Activated CD8-positive, alpha-beta memory T cell treated with anti-CD3 and anti-CD28 coated beads for 36 hours (primary cell): ENCODE data around the gene FMR1. TPM values are rescaled to one million over a fixed set of nuclear protein-coding genes. Genes with fewer than 3 reads are reported as not detected.

Experiments used
- CTCF ChIA-PET: fragments of 350-600 bp; sonication (Branson Sonifier 250); formaldehyde crosslinking; loops from one replicate; lab custom pipeline; 2021; ENCODE audit warnings: antibody characterized with exemption; lab: Charles Lee
- POLR2A ChIA-PET: fragments of 350-600 bp; sonication (Branson Sonifier 250); formaldehyde crosslinking; loops from one replicate; lab custom pipeline; 2021; ENCODE audit warnings: antibody characterized with exemption; lab: Charles Lee
- total RNA-seq, 2 experiments: library from RNA; stranded (reverse); gene quantifications; one replicate each; pipeline ENCODE4 v1.2.3, GENCODE V29; 2021

FMR1 gene
- 10 to 100 TPM; 36.1 to 42.3 TPM for total RNA-seq

- ChIA-PET CTCF (no interaction called here), POLR2A (no interaction called here)
Observed at GRCh38 chrX:147911192-147912022, at the start of gene FMR1. Gene FMR1 (plus strand): TSS chrX:147911919. CDS start chrX:147912180, 261 bp downstream.

DNA sequence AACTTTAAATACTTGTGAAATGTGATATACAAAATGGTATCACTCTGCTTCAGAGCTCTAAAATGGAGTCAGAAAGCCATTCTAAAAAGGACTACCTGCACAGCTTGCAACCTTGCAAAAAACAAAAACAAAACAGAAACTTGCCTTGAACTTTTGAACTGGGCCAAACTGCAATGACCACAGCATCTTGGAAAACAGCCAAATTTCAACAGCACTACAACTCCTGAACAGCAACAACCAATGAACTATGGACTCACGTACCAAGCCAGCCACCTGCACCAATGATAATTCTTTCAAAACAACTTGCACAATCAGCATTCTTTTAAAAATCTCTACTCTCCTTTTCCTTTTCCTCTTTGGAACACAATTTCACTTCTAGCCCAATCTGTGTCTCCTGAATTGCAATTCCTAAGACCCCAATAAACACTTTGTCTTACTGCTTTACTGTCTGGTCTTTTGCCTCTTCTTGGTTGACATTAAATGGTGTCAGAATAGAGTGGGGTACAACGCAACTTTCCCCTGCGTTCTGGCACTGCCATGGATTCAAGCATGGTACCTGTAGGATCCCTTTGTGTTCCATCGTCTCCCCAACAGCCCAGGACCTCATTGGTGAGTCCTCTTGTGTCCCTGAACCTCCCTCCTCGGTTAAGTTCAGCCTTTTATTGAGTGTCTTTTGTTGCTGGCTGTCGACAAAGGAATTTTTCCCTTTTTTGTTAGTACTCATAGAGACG is 35.7 kb upstream of the FMR1 start:
- ChIA-PET POLR2A (no interaction called here), CTCF (no interaction called here)

DNA sequence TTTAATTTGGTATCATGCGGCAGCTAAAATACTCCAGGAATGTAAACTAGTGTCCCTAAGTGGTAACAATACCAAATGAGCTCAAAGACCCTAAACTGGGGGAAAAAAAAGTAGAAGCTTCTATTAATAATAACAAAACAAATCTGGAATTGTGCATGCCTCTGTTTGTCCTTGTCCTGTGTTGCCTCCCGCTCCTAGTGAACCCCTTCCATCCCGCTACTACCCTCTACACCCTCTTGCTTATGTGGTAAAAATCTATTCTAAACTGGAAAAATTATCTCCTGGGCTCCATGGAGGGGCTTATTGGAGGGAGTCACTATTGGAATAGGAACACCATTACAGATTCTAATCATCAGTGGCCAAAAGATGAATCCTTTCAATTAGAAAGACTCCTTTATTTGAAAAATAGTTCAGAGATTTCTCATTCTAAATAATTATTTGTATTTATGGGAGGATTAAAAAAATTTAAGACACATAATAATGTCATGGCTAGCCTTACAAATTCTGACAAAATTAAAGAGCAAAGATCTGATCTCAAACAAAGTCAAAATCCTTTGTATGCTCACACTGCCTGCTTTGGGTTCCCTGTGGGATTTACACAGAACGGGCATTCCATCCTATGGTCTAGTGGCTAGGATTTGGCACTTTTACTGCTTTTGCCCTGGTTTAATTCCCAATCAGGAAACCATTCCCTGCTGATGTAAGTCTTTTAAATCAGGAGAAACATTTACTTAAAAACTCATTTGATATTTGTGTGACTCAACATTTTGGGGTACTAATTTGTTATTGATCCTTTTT is 34.7 kb upstream of the FMR1 start:
- ChIA-PET CTCF (no interaction called here), POLR2A (no interaction called here)

DNA sequence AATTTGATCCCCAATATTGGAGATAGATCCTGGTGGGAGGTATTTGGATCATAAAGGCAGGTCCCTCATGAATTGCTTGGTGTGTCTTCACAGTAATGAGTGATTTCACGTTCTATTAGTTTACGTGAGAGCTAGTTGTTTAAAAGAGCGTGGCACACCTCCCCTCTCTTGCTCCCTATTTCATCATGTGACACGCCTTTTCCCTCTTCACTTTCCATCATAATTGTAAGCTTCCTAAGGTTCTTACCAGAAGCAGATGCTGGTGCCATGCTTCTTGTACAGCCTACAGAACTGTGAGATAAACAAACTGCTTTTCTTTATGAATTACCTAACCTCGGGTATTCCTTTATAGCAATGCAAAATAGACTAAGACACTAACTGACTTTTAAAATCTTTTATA is 34.0 kb upstream of the FMR1 start:
- ChIA-PET CTCF (no interaction called here), POLR2A (no interaction called here)

DNA sequence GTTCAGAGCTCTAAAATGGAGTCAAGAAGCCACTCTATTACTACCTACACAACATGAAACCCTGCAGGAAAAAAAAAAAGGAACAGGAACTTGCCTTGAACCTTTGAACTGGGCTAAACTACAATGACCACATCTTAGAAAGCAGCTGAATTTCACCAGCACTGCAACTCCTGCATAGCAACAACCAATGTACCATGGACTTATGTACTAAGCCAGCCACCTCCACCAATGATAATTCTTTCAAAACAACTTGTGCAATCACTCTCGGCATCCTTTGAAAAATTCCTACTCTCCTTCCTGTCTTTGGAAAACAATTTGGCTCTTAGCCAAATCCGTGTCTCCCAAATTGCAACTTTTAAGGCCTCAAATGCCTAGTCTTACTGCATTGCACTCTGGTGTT is 26.8 kb upstream of the FMR1 start:
- POLR2A ChIA-PET: no interaction called here
- CTCF ChIA-PET: no interaction called here

- ChIA-PET CTCF (no interaction called here), POLR2A (no interaction called here)
Observed at GRCh38 chrX:147890756-147891155, 21.0 kb upstream of the FMR1 start.

DNA sequence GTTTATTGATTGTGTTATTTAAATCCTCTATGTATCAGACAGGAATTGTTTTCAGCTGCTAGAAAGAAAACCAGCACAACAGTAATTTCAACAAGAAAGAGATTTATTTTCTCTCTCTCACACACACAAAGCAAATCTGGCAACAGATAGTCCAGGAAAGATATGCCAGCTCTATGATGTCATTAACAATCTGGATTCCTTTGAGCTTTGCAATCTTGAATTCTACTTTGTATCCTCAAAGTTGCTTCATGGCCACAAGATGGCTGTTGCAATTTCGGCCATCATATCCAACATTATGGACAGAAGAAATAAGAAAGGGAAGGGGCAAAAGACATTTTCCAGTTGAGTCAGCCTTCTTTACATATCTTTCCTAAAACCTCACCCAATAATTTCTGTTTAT is 19.8 kb upstream of the FMR1 start:
- ChIA-PET CTCF (no interaction called here), POLR2A (no interaction called here)

- POLR2A ChIA-PET: no interaction called here
- CTCF ChIA-PET: no interaction called here
Observed at GRCh38 chrX:147893741-147894140, 18.0 kb upstream of the FMR1 start.

- ChIA-PET POLR2A (no interaction called here), CTCF (no interaction called here)
Observed at GRCh38 chrX:147894366-147894963, 17.3 kb upstream of the FMR1 start.

- ChIA-PET POLR2A (no interaction called here), CTCF (no interaction called here)
Observed at GRCh38 chrX:147897117-147897516, 14.6 kb upstream of the FMR1 start.

GRCh38 chrX:147898951-147899350 is 12.8 kb upstream of the FMR1 start:
- POLR2A ChIA-PET: no interaction called here
- CTCF ChIA-PET: no interaction called here

DNA sequence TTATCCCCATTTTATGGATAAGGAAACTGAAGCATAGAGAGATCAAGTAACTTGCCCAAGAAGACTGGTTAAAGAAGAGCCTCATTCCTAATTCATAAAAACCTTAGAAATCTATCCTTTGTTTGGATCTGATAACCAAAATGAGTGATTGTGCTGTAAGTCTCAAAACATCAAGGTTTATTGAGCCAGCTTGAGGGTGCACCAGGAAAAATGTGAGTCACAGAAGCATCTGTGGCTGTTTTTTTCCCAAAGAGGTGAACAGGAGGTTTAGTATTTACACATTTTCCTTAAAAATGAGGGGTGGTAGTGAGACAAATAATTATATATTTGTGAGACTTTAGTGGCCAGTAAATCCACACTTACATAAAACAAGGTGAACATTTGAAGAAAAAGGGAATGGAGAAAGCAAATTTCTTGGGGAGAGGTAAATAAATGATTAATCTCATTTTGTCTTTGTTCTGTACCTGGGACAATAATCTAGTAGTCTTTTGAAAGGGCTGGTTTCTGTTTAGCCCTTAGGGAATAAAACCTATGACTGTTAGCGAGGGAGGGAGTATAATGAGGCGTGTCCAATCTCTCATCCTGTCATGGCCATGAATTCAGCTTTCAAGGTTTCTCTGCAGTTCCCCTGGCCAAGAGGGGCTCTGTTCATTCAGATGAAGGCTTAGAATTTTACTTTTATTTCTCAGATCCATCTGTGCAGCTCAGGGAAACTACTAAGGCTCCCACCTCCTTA is 12.2 kb upstream of the FMR1 start:
- CTCF ChIA-PET: no interaction called here
- POLR2A ChIA-PET: no interaction called here

DNA sequence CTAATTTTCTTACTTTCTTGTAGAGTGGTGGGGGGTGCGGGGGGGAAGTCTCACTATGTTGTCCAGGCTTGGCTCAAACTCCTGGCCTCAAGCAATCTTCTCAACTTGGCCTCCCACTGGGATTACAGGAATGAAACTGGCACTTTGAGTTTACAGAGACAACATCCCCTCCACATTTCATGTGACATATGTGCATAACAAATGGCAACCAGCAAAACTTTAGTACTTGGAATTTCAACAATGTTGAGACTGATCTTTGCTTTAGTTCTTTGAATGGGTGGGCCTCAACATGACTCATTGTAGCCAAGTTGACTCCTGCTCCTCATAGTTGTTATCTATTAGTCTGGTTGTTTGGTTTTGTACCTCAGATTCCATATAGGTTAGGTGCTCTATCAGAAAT is 11.4 kb upstream of the FMR1 start:
- ChIA-PET CTCF (no interaction called here), POLR2A (interaction anchor here (0.6 kb wide), 1 partner anchor 1640 kb away, joined by 4 read pairs; no protein-coding TSS in a partner anchor)

DNA sequence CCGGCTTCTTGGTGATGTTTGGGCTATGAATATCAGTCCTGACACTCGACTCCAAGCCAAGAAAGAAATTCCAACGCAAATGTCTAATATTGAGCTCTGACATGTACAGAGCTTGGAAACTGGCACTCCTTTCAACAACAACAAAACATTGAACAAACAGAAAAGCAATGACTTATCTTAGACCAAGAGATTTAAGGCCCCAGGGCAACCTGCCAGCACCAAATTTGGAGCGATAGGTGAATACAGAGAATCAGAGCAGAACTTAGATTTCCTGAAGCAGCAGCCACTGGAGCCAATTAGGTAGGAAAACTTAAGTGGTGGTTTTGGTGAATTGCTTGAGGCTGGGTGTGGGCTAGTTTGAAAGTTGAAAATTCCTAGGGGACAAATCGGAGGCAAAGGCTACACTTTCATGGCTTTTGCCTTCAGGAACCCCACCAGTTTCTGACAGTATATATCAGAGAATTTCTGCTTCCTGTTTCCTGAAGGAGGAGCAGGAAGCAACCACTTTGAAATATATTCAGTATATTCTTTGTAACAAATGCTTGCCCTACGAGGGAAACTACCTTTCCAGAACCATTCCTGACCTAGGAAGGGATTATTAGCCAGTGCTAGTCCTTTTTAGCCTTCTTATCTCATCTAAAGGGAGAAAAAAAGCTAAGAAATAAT is 10.1 kb upstream of the FMR1 start:
- CTCF ChIA-PET: no interaction called here
- POLR2A ChIA-PET: no interaction called here

DNA sequence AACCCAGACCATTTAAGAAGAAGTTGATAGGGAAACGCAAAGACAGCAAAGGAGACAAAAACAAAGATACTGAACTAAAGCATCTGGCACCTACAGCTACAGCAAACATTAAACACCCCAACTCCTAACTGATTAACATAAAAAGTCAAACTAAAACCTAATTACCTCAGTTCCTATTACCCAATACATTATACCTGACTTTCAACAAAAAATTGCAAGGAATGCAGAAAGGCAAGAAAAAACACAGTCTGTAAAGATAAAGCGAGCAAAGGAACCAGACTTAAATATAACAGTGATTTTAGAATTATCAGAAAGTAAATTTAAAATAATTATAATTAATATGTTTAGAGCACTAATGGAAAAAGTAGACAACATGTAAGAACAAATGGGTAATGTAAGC is 9.4 kb upstream of the FMR1 start:
- ChIA-PET CTCF (no interaction called here), POLR2A (no interaction called here)

GRCh38 chrX:147908106-147908505 is 3.6 kb upstream of the FMR1 start:
- ChIA-PET CTCF (no interaction called here), POLR2A (no interaction called here)

DNA sequence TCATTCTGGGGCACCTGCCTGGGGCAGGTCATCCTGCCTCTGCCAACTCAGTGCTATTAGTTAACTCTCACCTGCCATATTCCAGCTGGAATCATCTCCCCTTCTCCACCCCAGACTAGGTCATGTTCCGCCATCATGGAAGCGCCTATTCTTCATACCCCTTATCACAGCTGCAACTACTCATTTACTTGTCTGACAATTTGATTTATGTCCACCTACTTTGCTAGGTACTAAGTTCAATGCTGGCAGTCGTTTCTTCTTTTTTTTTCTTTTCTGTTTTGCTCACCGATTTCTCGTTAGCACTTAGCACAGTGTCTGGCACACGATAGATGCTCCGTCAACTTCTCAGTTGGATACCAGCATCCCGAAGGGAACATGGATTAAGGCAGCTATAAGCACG is 1.1 kb upstream of the FMR1 start:
- ChIA-PET CTCF (no interaction called here), POLR2A (interaction anchor here (0.7 kb wide), 1 partner anchor 8 kb away, joined by 5 read pairs; no protein-coding TSS in a partner anchor)

DNA sequence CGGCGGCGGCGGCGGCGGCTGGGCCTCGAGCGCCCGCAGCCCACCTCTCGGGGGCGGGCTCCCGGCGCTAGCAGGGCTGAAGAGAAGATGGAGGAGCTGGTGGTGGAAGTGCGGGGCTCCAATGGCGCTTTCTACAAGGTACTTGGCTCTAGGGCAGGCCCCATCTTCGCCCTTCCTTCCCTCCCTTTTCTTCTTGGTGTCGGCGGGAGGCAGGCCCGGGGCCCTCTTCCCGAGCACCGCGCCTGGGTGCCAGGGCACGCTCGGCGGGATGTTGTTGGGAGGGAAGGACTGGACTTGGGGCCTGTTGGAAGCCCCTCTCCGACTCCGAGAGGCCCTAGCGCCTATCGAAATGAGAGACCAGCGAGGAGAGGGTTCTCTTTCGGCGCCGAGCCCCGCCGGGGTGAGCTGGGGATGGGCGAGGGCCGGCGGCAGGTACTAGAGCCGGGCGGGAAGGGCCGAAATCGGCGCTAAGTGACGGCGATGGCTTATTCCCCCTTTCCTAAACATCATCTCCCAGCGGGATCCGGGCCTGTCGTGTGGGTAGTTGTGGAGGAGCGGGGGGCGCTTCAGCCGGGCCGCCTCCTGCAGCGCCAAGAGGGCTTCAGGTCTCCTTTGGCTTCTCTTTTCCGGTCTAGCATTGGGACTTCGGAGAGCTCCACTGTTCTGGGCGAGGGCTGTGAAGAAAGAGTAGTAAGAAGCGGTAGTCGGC is 528 bp downstream of the FMR1 start:
- ChIA-PET CTCF (interaction anchor here (0.6 kb wide), 1 partner anchor 62 kb away, joined by 3 read pairs; no protein-coding TSS in a partner anchor), POLR2A (no interaction called here)
